Heart right ventricle (tissue), 16 donors: ENCODE measurements around the gene OR6S1. TPM values are rescaled to one million over a fixed set of nuclear protein-coding genes. Genes with fewer than 3 reads are reported as not detected.
"Not testable (repeated sequence)": the region's sequence is repeated elsewhere in the genome, so short reads cannot be mapped to it uniquely, and the experiment has no call there.

ENCODE experiments used
- ATAC-seq, 8 donors: fragments of 200-7000 bp; cut with Tn5 transposase; one replicate each; pipeline ENCODE4 v1.9.1; 2020; ENCODE audit warnings: mild to moderate bottlenecking in 8 of 8, moderate library complexity in 8 of 8, moderate number of reproducible peaks in 1 of 8
- DNase-seq, 2 donors: peaks; one replicate each; pipeline ENCODE4 v3.0.0-alpha.2; 2020
- H3K27ac ChIP-seq, 10 donors: fragments of 200-600 bp; sonication (generic) in 2 of 10; one replicate each; pipeline versions ENCODE4 v1.5.0 to v1.8.0; 2020 to 2022; ENCODE audit warnings: mild to moderate bottlenecking in 3 of 10
- H3K27me3 ChIP-seq, 7 donors: fragments of 200-600 bp; one replicate each; pipeline ENCODE4 v1.8.0; 2021 to 2022; ENCODE audit warnings: mild to moderate bottlenecking in 2 of 7
- H3K36me3 ChIP-seq, 9 donors: fragments of 200-600 bp; sonication (generic) in 1 of 9; one replicate each; pipeline versions ENCODE4 v1.5.0 to v1.8.0; 2020 to 2022; ENCODE audit warnings: mild to moderate bottlenecking in 2 of 9
- H3K4me1 ChIP-seq, 9 donors: fragments of 200-600 bp; sonication (generic) in 1 of 9; one replicate each; pipeline versions ENCODE4 v1.5.0 to v1.8.0; 2020 to 2022; ENCODE audit warnings: mild to moderate bottlenecking in 4 of 9
- H3K4me3 ChIP-seq, 10 donors: fragments of 200-600 bp; sonication (generic) in 2 of 10; one replicate each; pipeline versions ENCODE4 v1.5.0 to v1.8.0; 2020 to 2022; ENCODE audit warnings: mild to moderate bottlenecking in 7 of 10, moderate library complexity in 2 of 10
- H3K9me3 ChIP-seq, 11 donors: fragments of 200-600 bp in 10 of 11; sonication (generic) in 2 of 11; one replicate each; pipeline versions ENCODE4 v1.5.0 to v1.8.0; 2013 to 2022; ENCODE audit warnings: mild to moderate bottlenecking in 2 of 11, control low read depth in 1 of 11, moderate library complexity in 1 of 11
- CTCF ChIP-seq, 9 donors: fragments of 200-600 bp; sonication (generic) in 2 of 9; IDR thresholded peaks; one replicate each; pipeline versions ENCODE4 v1.5.0 to v1.8.0; 2021 to 2022; ENCODE audit warnings: antibody characterized with exemption in 9 of 9, mild to moderate bottlenecking in 5 of 9, moderate library complexity in 1 of 9
- WGBS, 2 donors: extraction: QIAGEN DNeasy Blood & Tissue Kit; methylation state at CpG; one replicate each; pipeline ENCODE4 v1.1.7; 2013; ENCODE audit warnings: inconsistent platforms in 1 of 2; 5-methylcytosine and 5-hydroxymethylcytosine counted together
- intact Hi-C, 10 donors: fragments of 100-400 bp; cut with DNase I; formaldehyde crosslinking; loops; one replicate each; pipeline versions ENCODE4 v1.11.1 to v1.14.2; 2022
- polyA plus RNA-seq, 2 donors: library from polyadenylated mRNA; stranded (reverse); fragments of 200-250 nt; gene quantifications; one replicate each; pipeline ENCODE4 v1.2.3, GENCODE V29; 2013
- total RNA-seq, 10 donors: library from RNA; stranded (reverse); fragmentation: NEBNext Ultra II Directional in 3 of 10; extraction: Animal tissue kit (Norgen Biotek cat#: 25700) in 3 of 10; gene quantifications; one replicate each; pipeline versions ENCODE4 v1.2.1 to v1.2.4, GENCODE V29; 2021 to 2023
- donor health status: Arrhythmogenic right ventricular cardiomyopathy.
- donor health status: ischemic (EF 13 %, LVEDD 7.1; RV severe dilation, severe dysfunction).
- donor health status: healthy with polysubstance abuse.
- donor health status: DM: no; HTN: yes; CAD: no.
- donor health status: DM: no; HTN: no; CAD: no.
- donor health status: ischemic (EF 25% LVEDD 6.9; RV normal size, moderate dysfunction).
- donor health status: ischemic (EF 25% LVEDD 5.7; RV mildly dilated, moderate dysfunction).
- donor health status: healthy.
- donor health status: DM: yes; HTN: yes; CAD: no.
- donor health status: Ischemic cardiomyopathy.
- donor health status: ischemic (EF 35%, LVEDD 5.7; RV mildly dilated, moderate dysfunction).
- donor health status: nonischemic (EF 11% LVEDD 7.7; RV severe dilation, severe dysfunction).
- donor health status: DM: yes; HTN: yes; CAD: no.
- donor health status: PGD.
- donor health status: ischemic (EF 29% LVEDD 5.4; RV normal size, mild dysfunction).
- donor health status: nonischemic (EF 23%, LVEDD 6.1; RV moderate dilation, normal function).

The OR6S1 gene
- total and polyA plus RNA-seq, 12 donors: not detected

GRCh38 chr14:20644520-20644919 lies 3.0 kb upstream of the OR6S1 start:
- Histone ChIP-seq H3K4me3 (no peak overlapping the region), H3K4me1 (no peaks in the 10 kb centered on the region), H3K9me3 (no peaks in the 10 kb centered on the region), H3K36me3 (no peaks in the 10 kb centered on the region), H3K27ac (no peak overlapping the region), H3K27me3 (peaks cover 0 to 83% (median 55%) of the 10 kb centered on the region in 7 donors)
- DNase-seq (no peak), ATAC-seq (no peak)
- WGBS, 2 donors: 87 to 93% methylated on average over 2 of the region's 2 CpGs
- TF ChIP-seq CTCF (IDR thresholded peaks at IDR 0.05): no peak
- intact Hi-C loops: no loop called here

DNA sequence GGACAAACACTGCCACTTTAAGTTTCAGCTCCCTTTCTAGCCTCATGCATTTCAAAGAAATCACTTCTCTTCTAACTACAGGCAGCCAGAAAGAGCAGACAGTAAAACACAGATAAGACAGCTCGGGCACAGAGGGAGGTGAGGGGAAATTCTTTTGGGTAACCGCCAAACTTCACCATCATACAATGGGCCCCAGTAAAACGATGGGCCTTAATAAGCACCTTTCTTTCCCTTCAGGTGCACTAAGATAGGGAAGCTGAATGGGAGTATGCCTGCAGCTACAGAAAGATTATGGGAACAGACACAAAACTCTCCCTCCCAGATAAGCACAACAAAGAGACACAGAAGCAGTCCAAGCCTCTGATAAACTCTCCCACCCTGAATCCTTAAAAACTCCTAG lies 1.3 kb upstream of the OR6S1 start:
- H3K4me3 ChIP-seq, H3K9me3 ChIP-seq, intact Hi-C loops, ATAC-seq, H3K27ac ChIP-seq, H3K4me1 ChIP-seq, DNase-seq, H3K36me3 ChIP-seq: not testable (repeated sequence)
- 8 to 10% methylated on average over 3 of the region's 3 CpGs for WGBS, 2 donors
- peaks cover 0 to 86% (median 58%) of the 10 kb centered on the region in 7 donors for H3K27me3 ChIP-seq

- TF ChIP-seq CTCF (IDR thresholded peaks at IDR 0.05): no peak
- no peak for DNase-seq
- H3K4me3 ChIP-seq: no peak overlapping the region
- H3K27ac ChIP-seq: no peak overlapping the region
- intact Hi-C loops: no loop called here
- no peak for ATAC-seq
- H3K27me3 ChIP-seq: peaks cover 0 to 86% (median 62%) of the 10 kb centered on the region in 7 donors
- no peaks in the 10 kb centered on the region for H3K36me3 ChIP-seq
- WGBS, 2 donors: 88 to 92% methylated on average over 7 of the region's 7 CpGs
- H3K9me3 ChIP-seq: no peaks in the 10 kb centered on the region
- no peaks in the 10 kb centered on the region for H3K4me1 ChIP-seq
Measured at GRCh38 chr14:20642182-20642581, 691 bp upstream of the OR6S1 start.

GRCh38 chr14:20632831-20633691 lies 8.4 kb downstream of the OR6S1 start:
- H3K4me1 ChIP-seq: peaks cover 0 to 35% (median 23%) of the 10 kb centered on the region in 9 donors

More at GRCh38 chr14:20632831-20633691, 8.4 kb downstream of the OR6S1 start:
- ATAC-seq (peak; percentile 7 to 85 (median 60)), DNase-seq (no peak)
- H3K27ac ChIP-seq: no peak overlapping the region
- no peak for TF ChIP-seq CTCF (IDR thresholded peaks at IDR 0.05)
- peaks cover 0 to 100% (median 58%) of the 10 kb centered on the region in 7 donors for H3K27me3 ChIP-seq
- H3K36me3 ChIP-seq: no peaks in the 10 kb centered on the region
- no peaks in the 10 kb centered on the region for H3K9me3 ChIP-seq
- WGBS, 2 donors: 3 to 4% methylated on average over 45 of the region's 45 CpGs
- intact Hi-C loops: loop anchor here in 5 of 10 donors (5.0 kb wide), 1 partner anchor 49 kb away; the partner anchor contains the start of gene RNASE4 (in 5 of the 5)
- peak overlapping the region in 8 of 10 donors; percentile 2 to 45 (median 30) for H3K4me3 ChIP-seq
